ENCODE measurements around the gene TSPAN13.

Gene TSPAN13

GRCh38 chr7:16753102-16753931 lies at the start of gene TSPAN13:
TSS of gene TSPAN13 (plus strand) at chr7:16753755. CDS start at chr7:16753968, 213 bp downstream.
- DNase-seq = peak; percentile 89

DNA sequence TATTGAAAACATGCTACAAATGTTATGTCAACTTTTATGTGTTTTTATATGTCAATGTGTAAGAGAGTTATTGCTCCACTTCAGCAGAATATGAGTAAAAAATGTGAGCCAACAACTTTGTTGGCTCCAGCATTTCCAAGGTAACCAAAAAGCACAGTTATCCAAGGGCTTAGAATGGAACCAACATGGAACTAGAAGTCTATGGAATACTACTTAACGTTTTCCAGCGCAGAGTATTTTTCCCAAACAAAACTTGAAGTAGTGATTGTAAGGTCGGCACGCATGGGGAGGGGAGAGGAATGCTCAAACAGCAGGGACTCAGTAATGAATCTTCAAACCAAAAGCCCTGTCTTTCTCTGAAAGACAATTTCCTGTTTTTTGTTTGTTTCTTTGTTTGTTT lies 45.0 kb upstream of the TSPAN13 start:
- no peak for DNase-seq

- DNase-seq = no peak
These were observed 44.6 kb upstream of the TSPAN13 start for GRCh38 chr7:16708980-16709379.

DNA sequence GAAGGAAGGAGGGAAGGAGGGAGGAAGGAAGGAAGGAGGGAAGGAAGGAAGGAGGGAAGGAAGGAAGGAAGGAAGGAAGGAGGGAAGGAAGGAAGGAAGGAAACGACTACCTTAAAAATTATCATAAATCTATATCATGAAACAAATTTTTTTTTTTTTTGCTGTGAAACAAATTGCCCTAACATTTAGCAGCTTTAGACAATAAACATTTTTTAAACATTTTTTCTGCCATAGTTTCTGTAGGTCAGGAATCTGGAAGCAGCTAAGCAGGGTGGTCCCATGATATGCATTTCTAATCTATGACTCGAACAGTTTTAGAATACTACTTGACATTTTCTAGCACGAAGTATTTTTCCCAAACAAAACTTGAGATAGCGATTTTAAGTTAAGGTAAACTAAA lies 42.9 kb upstream of the TSPAN13 start:
- no peak for DNase-seq

DNA sequence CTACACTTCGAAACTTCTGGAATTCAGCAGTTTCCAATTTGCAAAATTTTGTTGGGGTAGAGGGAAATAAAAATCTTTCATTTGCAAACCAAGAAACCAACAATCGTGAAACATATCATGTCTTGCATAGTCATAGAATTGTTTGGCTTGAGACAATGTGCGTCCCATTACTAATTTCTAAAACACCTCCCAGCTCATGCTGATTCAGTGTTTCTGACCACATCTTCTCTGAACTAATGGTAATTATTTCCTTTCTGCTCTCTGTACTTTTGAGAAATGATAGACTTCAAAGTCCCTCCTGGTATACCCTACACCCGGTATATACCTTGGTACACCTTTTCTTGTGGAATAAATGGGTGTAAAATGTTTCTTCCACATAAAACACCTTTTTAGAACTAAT lies 41.8 kb upstream of the TSPAN13 start:
- DNase-seq = no peak

GRCh38 chr7:16712916-16713315 lies 40.6 kb upstream of the TSPAN13 start:
- no peak for DNase-seq

DNA sequence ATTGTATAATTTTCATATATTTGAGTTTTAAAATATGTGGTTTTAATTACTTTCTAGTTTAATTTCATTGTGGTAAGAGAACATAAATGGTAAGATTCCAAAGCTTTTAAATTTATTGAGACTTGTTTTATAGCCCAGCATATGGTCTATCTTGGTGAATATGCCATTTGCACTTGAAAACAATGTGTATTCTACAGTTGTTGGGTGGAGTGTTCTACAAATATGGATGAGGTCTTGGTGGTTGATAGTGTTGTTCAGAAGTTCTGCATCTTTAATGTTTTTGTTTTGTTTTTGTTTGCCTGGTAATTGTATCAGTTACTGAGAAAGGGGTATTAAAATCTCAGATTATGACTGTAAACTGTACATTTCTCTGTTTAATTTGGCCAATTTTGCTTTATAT lies 37.6 kb upstream of the TSPAN13 start:
- DNase-seq = no peak

DNA sequence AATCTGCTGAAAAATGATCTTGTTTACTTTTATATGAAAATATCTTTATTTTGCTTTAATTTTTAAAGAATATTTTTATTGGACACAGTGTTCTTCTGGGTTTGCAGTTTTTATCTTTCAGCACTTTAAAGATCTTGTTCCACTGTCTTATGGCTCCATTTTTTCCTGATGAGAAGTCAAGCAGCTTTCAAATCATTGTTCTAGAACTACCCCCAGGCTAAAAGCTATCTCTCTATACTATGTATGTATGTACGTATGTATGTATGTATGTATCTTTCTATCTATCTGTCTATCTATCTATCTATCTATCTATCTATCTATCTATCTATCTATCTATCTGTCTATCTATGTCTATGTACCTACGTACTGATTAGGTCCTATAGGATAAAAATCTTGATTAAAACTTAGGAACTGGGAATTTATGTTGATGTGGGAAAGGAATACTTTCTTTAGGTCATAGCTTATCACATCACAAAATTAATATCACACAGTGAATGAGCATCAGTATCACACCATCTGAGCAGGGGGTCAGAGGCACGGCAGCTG lies 35.4 kb upstream of the TSPAN13 start:
- DNase-seq = no peak

DNA sequence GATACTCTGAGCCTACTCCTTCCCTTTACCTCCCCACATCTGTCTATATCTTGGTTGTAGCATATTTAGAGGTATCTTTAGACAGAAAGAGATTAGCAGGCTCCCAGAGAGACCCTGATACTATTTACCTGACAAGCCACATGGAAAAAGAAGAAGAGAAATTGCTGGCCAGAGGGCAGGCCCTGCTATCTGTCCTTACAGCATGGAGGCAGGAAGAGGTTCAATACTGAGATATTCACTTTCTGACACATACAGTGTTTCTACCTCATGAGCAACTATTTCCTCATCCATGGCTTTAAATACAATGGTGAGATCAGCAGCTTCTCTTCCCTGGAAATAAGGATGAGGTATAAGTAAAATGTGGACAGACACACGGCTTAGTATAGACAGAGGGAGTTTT lies 33.9 kb upstream of the TSPAN13 start:
- DNase-seq = no peak

DNA sequence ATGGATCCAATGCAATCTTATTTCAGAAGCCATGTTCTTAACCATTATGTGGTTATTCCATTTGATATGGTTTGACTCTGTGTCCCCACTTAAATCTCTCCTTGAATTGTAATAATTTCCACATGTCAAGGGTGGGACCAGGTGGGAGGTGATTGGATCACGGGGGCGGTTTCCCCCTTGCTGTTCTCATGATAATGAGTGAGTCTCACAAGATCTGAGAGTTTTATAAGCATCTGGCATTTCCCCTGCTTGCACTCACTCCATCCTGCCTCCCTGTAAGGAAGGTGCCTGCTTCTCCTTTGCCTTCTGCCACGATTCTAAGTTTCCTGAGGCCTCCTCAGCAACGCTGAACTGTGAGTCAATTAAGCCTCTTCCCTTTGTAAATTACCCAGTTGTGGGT lies 32.0 kb upstream of the TSPAN13 start:
- no peak for DNase-seq

GRCh38 chr7:16724344-16724743 lies 29.2 kb upstream of the TSPAN13 start:
- DNase-seq = no peak

DNA sequence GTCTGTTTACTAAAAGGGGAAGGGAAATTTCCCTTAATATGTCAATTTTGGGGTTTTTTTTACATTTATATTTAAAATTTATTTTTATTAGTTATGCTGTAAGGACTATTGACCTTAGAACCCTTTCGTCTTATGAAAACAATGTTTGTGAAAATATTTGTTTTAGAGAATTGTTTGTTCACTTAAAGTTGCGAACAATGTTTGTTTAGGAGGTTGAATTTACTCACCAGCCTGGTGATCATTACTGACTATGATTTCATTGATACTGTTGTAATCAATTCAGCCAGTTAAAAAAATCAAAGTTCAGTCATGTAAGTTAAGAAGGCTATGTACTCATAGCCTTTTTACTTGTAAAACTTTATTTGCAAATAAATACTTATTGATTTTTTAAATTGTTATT lies 27.4 kb upstream of the TSPAN13 start:
- no peak for DNase-seq

GRCh38 chr7:16727736-16728135 lies 25.8 kb upstream of the TSPAN13 start:
- no peak for DNase-seq

- no peak for DNase-seq
These were observed 24.7 kb upstream of the TSPAN13 start for GRCh38 chr7:16728811-16729210.

GRCh38 chr7:16729541-16729940 lies 24.0 kb upstream of the TSPAN13 start:
- no peak for DNase-seq

- no peak for DNase-seq
These were observed 22.6 kb upstream of the TSPAN13 start for GRCh38 chr7:16730937-16731336.

- DNase-seq = no peak
These were observed 20.7 kb upstream of the TSPAN13 start for GRCh38 chr7:16732828-16733227.

DNA sequence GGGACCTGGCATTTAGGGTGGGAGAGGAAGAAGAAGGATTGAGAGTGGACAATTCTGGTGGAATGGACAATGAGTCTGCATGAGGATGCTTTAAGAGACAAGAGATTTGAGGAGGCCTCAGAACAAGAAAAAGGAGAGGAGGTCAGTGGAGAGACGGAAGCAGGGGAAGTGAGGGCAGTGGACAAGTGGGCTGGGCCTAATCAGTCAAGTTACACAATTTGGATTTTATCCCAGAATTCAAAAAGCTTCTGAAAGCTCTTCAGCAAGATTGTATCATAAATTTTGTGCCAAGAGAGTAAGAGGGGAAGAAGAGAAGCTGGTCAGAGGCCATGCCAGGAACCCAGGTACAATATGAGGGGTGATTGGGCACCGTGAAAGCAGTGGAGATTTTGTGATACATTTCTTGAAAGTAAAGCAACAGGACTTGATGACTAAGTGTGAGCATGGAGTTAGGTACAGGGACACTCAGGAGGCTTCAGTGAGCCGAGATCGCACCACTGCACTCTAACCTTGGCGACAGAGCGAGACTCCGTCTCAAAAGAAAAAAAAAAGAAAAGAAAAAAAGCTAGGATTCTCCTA lies 19.3 kb upstream of the TSPAN13 start:
- no peak for DNase-seq

- DNase-seq = no peak
These were observed 18.5 kb upstream of the TSPAN13 start for GRCh38 chr7:16735020-16735419.

DNA sequence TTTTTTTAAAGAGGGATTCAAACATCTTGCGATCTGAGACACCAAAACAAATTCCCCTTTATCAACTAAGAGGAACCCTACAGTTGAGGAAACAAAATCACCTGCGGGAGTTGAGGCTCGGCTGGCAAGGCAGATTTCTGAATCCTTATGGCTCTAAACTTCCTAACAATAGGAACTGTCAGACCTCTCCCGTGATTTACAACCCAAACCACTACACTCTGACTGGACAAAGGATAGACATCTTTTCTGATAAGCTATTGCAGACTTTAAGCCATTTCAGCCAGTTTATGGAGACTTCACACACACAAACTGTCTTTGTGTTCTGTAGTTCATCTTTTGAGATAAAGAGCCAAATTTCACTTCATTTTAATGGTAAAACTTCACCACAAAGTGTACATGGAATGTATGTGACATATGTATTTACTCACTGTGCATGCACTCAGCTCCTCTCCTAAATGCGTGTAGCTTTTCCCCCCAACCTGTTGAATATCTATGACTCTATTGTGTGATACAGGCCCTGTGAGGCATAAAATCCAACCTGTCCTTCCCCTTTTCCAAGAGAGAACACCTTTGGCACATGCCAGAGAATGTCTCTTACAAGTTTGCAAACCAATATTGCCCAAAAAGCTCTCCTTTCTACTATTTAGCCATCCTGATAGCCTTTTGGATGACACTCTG lies 15.4 kb upstream of the TSPAN13 start:
- no peak for DNase-seq

DNA sequence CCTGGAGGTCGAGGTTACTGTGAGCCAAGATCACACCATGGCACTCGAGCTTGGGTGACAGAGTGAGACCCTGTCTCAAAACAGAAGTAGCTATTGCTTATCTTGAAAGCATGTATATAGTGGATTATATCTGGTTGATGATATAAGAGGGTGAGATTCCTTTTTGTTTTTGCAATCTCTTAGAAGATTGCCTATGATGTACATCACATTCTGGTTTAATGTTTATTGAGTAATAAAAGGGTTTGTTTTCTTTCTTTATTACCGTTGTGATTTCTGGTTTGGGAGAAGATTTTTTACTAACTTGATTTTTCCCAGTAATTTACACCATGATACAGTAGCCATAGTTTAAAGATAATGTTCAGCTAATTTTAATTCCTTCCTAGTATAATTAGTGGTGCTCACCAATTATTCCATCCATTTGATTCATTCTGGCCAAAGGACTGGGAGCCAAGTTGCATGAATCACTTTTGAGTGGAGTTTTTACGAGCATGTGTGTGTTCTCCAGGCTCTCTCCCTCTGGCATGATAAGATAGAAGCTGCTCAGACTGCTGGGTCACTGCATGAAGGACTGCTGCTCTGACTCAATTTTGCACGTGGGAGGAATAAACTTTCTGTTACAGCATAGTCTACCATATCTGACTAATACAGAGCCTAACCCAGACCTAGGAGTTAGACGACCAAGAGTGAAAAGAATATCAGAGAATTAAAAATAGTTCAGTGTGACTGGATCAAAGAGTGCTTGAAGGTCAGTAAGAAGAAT lies 13.5 kb upstream of the TSPAN13 start:
- no peak for DNase-seq

GRCh38 chr7:16740623-16740953 lies 13.0 kb upstream of the TSPAN13 start:
- DNase-seq = no peak

- DNase-seq = no peak
These were observed 12.6 kb upstream of the TSPAN13 start for GRCh38 chr7:16740996-16741395.

Measured in NCI-H2029 (cell line).